Naive thymus-derived CD4-positive, alpha-beta T cell (primary cell): ENCODE results near the gene FUT7. TPM values are rescaled to one million over a fixed set of nuclear protein-coding genes. Genes with fewer than 3 reads are reported as not detected.

ENCODE experiments used
- ATAC-seq: fragments of 150-1000 bp; cut with Tn5 transposase; 2 replicates; pipeline ENCODE4 v1.10.0; 2021; ENCODE audit warnings: mild to moderate bottlenecking, moderate library complexity
- CTCF ChIA-PET: fragments of 350-600 bp; sonication (Branson Sonifier 250); formaldehyde crosslinking; loops from one replicate; lab custom pipeline; 2021; ENCODE audit warnings: antibody characterized with exemption; lab: Charles Lee
- POLR2A ChIA-PET: fragments of 350-600 bp; sonication (Branson Sonifier 250); formaldehyde crosslinking; loops from one replicate; lab custom pipeline; 2021; ENCODE audit warnings: antibody characterized with exemption, inconsistent platforms; lab: Charles Lee
- DNase-seq, 9 donors: peaks; one replicate each; pipeline versions ENCODE4 v3.0.0 to v3.0.0-alpha.2; 2020 to 2022; ENCODE audit warnings: mixed read lengths in 1 of 9
- H3K27ac ChIP-seq: one replicate; pipeline ENCODE4 v1.7.0; 2013; ENCODE audit warnings: mild to moderate bottlenecking, low read depth, low read length, moderate library complexity
- H3K27me3 ChIP-seq, 2 donors: one replicate each; pipeline ENCODE4 v1.7.0; 2013; ENCODE audit warnings: low read length in 2 of 2, mild to moderate bottlenecking in 2 of 2, moderate library complexity in 2 of 2; ENCODE audit not compliant: control insufficient read depth in 2 of 2, insufficient read depth in 2 of 2
- H3K36me3 ChIP-seq, 3 experiments: 1 replicate in 2 of 3; 2 replicates in 1 of 3; pipeline ENCODE4 v1.7.0; 2013; ENCODE audit warnings: low read length in 3 of 3, mild to moderate bottlenecking in 3 of 3, moderate library complexity in 1 of 3; ENCODE audit not compliant: insufficient read depth in 3 of 3, control insufficient read depth in 2 of 3
- H3K4me1 ChIP-seq, 2 donors: one replicate each; pipeline ENCODE4 v1.7.0; 2013; ENCODE audit warnings: low read length in 2 of 2, mild to moderate bottlenecking in 2 of 2, moderate library complexity in 1 of 2; ENCODE audit not compliant: control insufficient read depth in 2 of 2, insufficient read depth in 2 of 2
- H3K4me3 ChIP-seq: 2 replicates; pipeline ENCODE4 v1.7.0; 2013; ENCODE audit warnings: mild to moderate bottlenecking, low read length
- H3K9me3 ChIP-seq, 3 experiments: 1 replicate in 2 of 3; 2 replicates in 1 of 3; pipeline ENCODE4 v1.7.0; 2013; ENCODE audit warnings: low read length in 3 of 3; ENCODE audit not compliant: control insufficient read depth in 2 of 3
- H3K27ac Mint-ChIP-seq, 9 donors: one replicate each; pipeline ENCODE4 v1.8.0; 2020 to 2022; ENCODE audit warnings: mixed read lengths in 9 of 9, mild to moderate bottlenecking in 8 of 9, moderate library complexity in 5 of 9, inconsistent platforms in 2 of 9
- H3K27me3 Mint-ChIP-seq, 5 donors: one replicate each; pipeline ENCODE4 v1.8.0; 2021 to 2022; ENCODE audit warnings: mixed read lengths in 5 of 5, mild to moderate bottlenecking in 1 of 5
- H3K36me3 Mint-ChIP-seq, 5 donors: one replicate each; pipeline ENCODE4 v1.8.0; 2020 to 2022; ENCODE audit warnings: mixed read lengths in 5 of 5, mild to moderate bottlenecking in 3 of 5, inconsistent platforms in 1 of 5
- H3K4me1 Mint-ChIP-seq, 7 donors: one replicate each; pipeline ENCODE4 v1.8.0; 2020 to 2022; ENCODE audit warnings: mixed read lengths in 7 of 7, mild to moderate bottlenecking in 3 of 7, inconsistent platforms in 1 of 7
- H3K4me3 Mint-ChIP-seq, 10 donors: one replicate each; pipeline ENCODE4 v1.8.0; 2020 to 2022; ENCODE audit warnings: mild to moderate bottlenecking in 10 of 10, mixed read lengths in 10 of 10, moderate library complexity in 6 of 10, inconsistent platforms in 2 of 10
- H3K9me3 Mint-ChIP-seq, 11 donors: one replicate each; pipeline ENCODE4 v1.8.0; 2020 to 2022; ENCODE audit warnings: mixed read lengths in 11 of 11, mild to moderate bottlenecking in 4 of 11, inconsistent platforms in 1 of 11, moderate library complexity in 1 of 11
- intact Hi-C, 2 donors: fragments of 100-400 bp; cut with micrococcal nuclease; formaldehyde crosslinking; loops; one replicate each; pipeline ENCODE4 v1.15.1; 2023
- polyA plus RNA-seq, 2 donors: library from polyadenylated mRNA; unstranded; fragments of 300-500 nt; fragmentation: Illumina TruSeq; gene quantifications; one replicate each; pipeline ENCODE4 v1.2.3, GENCODE V29; 2021
- total RNA-seq, 6 experiments: library from RNA in 5 of 6; stranded (reverse) in 5 of 6; gene quantifications; 1 replicate in 5 of 6; 2 replicates in 1 of 6; pipeline ENCODE4 v1.2.3 and lab custom pipeline; 2021 to 2026

Gene FUT7
- total and polyA plus RNA-seq, 7 experiments from 2014 or later, result 0.06 to 4.6 (median 0.32) TPM; not detected in 1

GRCh38 chr9:136983167-136983566 lies 48.7 kb downstream of the FUT7 start:
- H3K4me1 ChIP-seq, result no peaks in the 10 kb centered on the region
- H3K36me3 Mint-ChIP-seq, result peaks cover 0 to 5% (median 3%) of the 10 kb centered on the region in 5 donors
- POLR2A ChIA-PET, result no interaction called here
- H3K4me1 Mint-ChIP-seq, result peaks cover 0 to 6% (median 5%) of the 10 kb centered on the region in 7 donors
- DNase-seq (no peak), ATAC-seq (no peak)
- H3K36me3 ChIP-seq, result no peaks in the 10 kb centered on the region
- CTCF ChIA-PET, result no interaction called here
- H3K27me3 ChIP-seq, result peaks cover 0 to 6% of the 10 kb centered on the region in 2 donors
- H3K4me3 Mint-ChIP-seq, result no peak overlapping the region
- intact Hi-C loops, result no loop called here
- no peak overlapping the region for H3K27ac Mint-ChIP-seq
- no peaks in the 10 kb centered on the region for H3K9me3 Mint-ChIP-seq
- H3K27ac ChIP-seq, result no peak overlapping the region
- no peaks in the 10 kb centered on the region for H3K9me3 ChIP-seq
- no peak overlapping the region for H3K4me3 ChIP-seq
- H3K27me3 Mint-ChIP-seq, result peaks cover 17 to 37% (median 20%) of the 10 kb centered on the region in 5 donors

- no peak within 1 kb of the TSS for H3K27ac ChIP-seq
- intact Hi-C loops, result no loop called here
- POLR2A ChIA-PET, result no interaction called here
- no peaks in the 10 kb centered on the region for H3K9me3 Mint-ChIP-seq
- H3K27ac Mint-ChIP-seq, result no peak within 1 kb of the TSS
- H3K4me1 Mint-ChIP-seq, result peaks cover 0 to 6% (median 5%) of the 10 kb centered on the region in 7 donors
- H3K4me3 Mint-ChIP-seq, result peak within 1 kb of the TSS in 3 of 10 donors; percentile 1 to 36 (median 33)
- H3K4me1 ChIP-seq, result no peaks in the 10 kb centered on the region
- H3K36me3 ChIP-seq, result no peaks in the 10 kb centered on the region
- peaks cover 0 to 5% (median 3%) of the 10 kb centered on the region in 5 donors for H3K36me3 Mint-ChIP-seq
- DNase-seq, result no peak
- H3K4me3 ChIP-seq, result no peak within 1 kb of the TSS
- CTCF ChIA-PET, result no interaction called here
- no peak for ATAC-seq
- peaks cover 12 to 30% (median 15%) of the 10 kb centered on the region in 5 donors for H3K27me3 Mint-ChIP-seq
- no peaks in the 10 kb centered on the region for H3K9me3 ChIP-seq
- peaks cover 0 to 6% of the 10 kb centered on the region in 2 donors for H3K27me3 ChIP-seq
These were observed 49.4 kb downstream of the FUT7 start, which contains the start of gene LCNL1 for GRCh38 chr9:136982232-136983051. LCNL1 (plus strand) TSS chr9:136982993; CDS start chr9:136983587, 594 bp downstream.

GRCh38 chr9:136981588-136982231 lies 50.2 kb downstream of the FUT7 start:
- no peak overlapping the region for H3K27ac Mint-ChIP-seq
- no peak overlapping the region for H3K4me3 Mint-ChIP-seq
- ATAC-seq (no peak), DNase-seq (no peak)
- peaks cover 0 to 5% (median 3%) of the 10 kb centered on the region in 5 donors for H3K36me3 Mint-ChIP-seq
- intact Hi-C loops, result no loop called here
- ChIA-PET POLR2A (no interaction called here), CTCF (interaction anchor here (1.2 kb wide), 1 partner anchor 11 kb away, joined by 3 read pairs; no protein-coding TSS in a partner anchor)
- no peaks in the 10 kb centered on the region for H3K4me1 ChIP-seq
- H3K4me3 ChIP-seq, result no peak overlapping the region
- no peaks in the 10 kb centered on the region for H3K36me3 ChIP-seq
- peaks cover 0 to 6% of the 10 kb centered on the region in 2 donors for H3K27me3 ChIP-seq
- H3K27me3 Mint-ChIP-seq, result peaks cover 11 to 26% (median 15%) of the 10 kb centered on the region in 5 donors
- no peaks in the 10 kb centered on the region for H3K9me3 ChIP-seq
- no peaks in the 10 kb centered on the region for H3K9me3 Mint-ChIP-seq
- peaks cover 0 to 6% (median 5%) of the 10 kb centered on the region in 7 donors for H3K4me1 Mint-ChIP-seq
- no peak overlapping the region for H3K27ac ChIP-seq

- Mint-ChIP-seq H3K4me1 (peaks cover 0 to 13% (median 5%) of the 10 kb centered on the region in 7 donors), H3K4me3 (no peak overlapping the region), H3K36me3 (peaks cover 0 to 5% (median 3%) of the 10 kb centered on the region in 5 donors), H3K27me3 (peaks cover 6 to 20% (median 10%) of the 10 kb centered on the region in 5 donors), H3K9me3 (no peaks in the 10 kb centered on the region), H3K27ac (peak overlapping the region in 2 of 9 donors; percentile 20 to 25)
- intact Hi-C loops, result no loop called here
- DNase-seq (no peak), ATAC-seq (no peak)
- peaks cover 0 to 6% of the 10 kb centered on the region in 2 donors for H3K27me3 ChIP-seq
- ChIA-PET CTCF (interaction anchor here (1.2 kb wide), 1 partner anchor 12 kb away, joined by 3 read pairs; no protein-coding TSS in a partner anchor), POLR2A (interaction anchor here (1.0 kb wide), 1 partner anchor 11 kb away, joined by 3 read pairs; no protein-coding TSS in a partner anchor)
- H3K9me3 ChIP-seq, result no peaks in the 10 kb centered on the region
- peaks cover 2 to 3% of the 10 kb centered on the region in 2 donors for H3K4me1 ChIP-seq
- H3K4me3 ChIP-seq, result no peak overlapping the region
- H3K27ac ChIP-seq, result no peak overlapping the region
- no peaks in the 10 kb centered on the region for H3K36me3 ChIP-seq
These were observed 51.0 kb downstream of the FUT7 start for GRCh38 chr9:136980669-136981478.

Other genes with a start within 250 kb of the FUT7 start
Only the 30 nearest of the 38 such genes appear.
- gene AJM1, start 189.6 kb downstream of the FUT7 start, total RNA-seq, result 1 to 10 TPM in 3 of 5 experiments, under 1 TPM in 2; 0.81 to 7.5 (median 1.8) TPM
- gene AJM1, start 189.6 kb downstream of the FUT7 start, polyA plus RNA-seq, result under 1 TPM in 1 of 2 donors, not detected in 1; 0.04 TPM
- gene PHPT1, start 182.7 kb downstream of the FUT7 start, total RNA-seq, result 100 to 1,000 TPM in 1 of 5 experiments, 10 to 100 TPM in 4; 17.7 to 167 (median 27.7) TPM
- 10 to 100 TPM; 57.0 to 75.7 TPM for gene PHPT1, start 182.7 kb downstream of the FUT7 start, polyA plus RNA-seq
- 10 to 100 TPM in 1 of 5 experiments, 1 to 10 TPM in 4; 3.7 to 27.7 (median 6.1) TPM for gene MAMDC4, start 179.7 kb downstream of the FUT7 start, total RNA-seq
- under 1 TPM in 1 of 2 donors, not detected in 1; 0.22 TPM for gene MAMDC4, start 179.7 kb downstream of the FUT7 start, polyA plus RNA-seq
- 100 to 1,000 TPM; 224 to 369 (median 283) TPM for gene EDF1, start 165.8 kb downstream of the FUT7 start, total RNA-seq
- gene EDF1, start 165.8 kb downstream of the FUT7 start, polyA plus RNA-seq, result 100 to 1,000 TPM; 337 to 404 TPM
- gene TRAF2, start 145.6 kb downstream of the FUT7 start, total RNA-seq, result 10 to 100 TPM; 14.6 to 72.8 (median 29.6) TPM
- gene TRAF2, start 145.6 kb downstream of the FUT7 start, polyA plus RNA-seq, result 10 to 100 TPM; 11.9 to 29.1 TPM
- gene FBXW5, start 87.3 kb downstream of the FUT7 start, total RNA-seq, result 100 to 1,000 TPM in 1 of 5 experiments, 10 to 100 TPM in 4; 54.3 to 105 (median 94.5) TPM
- gene FBXW5, start 87.3 kb downstream of the FUT7 start, polyA plus RNA-seq, result 100 to 1,000 TPM in 1 of 2 donors, 10 to 100 TPM in 1; 59.1 to 113 TPM
- 1 to 10 TPM in 3 of 5 experiments, under 1 TPM in 2; 0.77 to 3.6 (median 1.4) TPM for gene C8G, start 86.8 kb downstream of the FUT7 start, total RNA-seq
- gene C8G, start 86.8 kb downstream of the FUT7 start, polyA plus RNA-seq, result not detected
- 1 to 10 TPM in 4 of 5 experiments, under 1 TPM in 1; 0.89 to 4.9 (median 2.6) TPM for gene LCN12, start 79.8 kb downstream of the FUT7 start, total RNA-seq
- not detected for gene LCN12, start 79.8 kb downstream of the FUT7 start, polyA plus RNA-seq
- gene PTGDS, start 54.6 kb downstream of the FUT7 start, total RNA-seq, result 10 to 100 TPM in 1 of 5 experiments, 1 to 10 TPM in 3, under 1 TPM in 1; 0.97 to 68.7 (median 4.3) TPM
- gene PTGDS, start 54.6 kb downstream of the FUT7 start, polyA plus RNA-seq, result not detected
- 1 to 10 TPM in 1 of 5 experiments, under 1 TPM in 2, not detected in 2; 0.12 to 1.9 (median 0.13) TPM for gene LCNL1, start 49.1 kb downstream of the FUT7 start, total RNA-seq
- not detected for gene LCNL1, start 49.1 kb downstream of the FUT7 start, polyA plus RNA-seq
- gene PAXX, start 39.7 kb downstream of the FUT7 start, total RNA-seq, result 10 to 100 TPM; 54.8 to 78.2 (median 68.0) TPM
- gene PAXX, start 39.7 kb downstream of the FUT7 start, polyA plus RNA-seq, result 10 to 100 TPM; 49.3 to 59.1 TPM
- 10 to 100 TPM in 1 of 5 experiments, 1 to 10 TPM in 1, under 1 TPM in 2, not detected in 1; 0.46 to 13.0 (median 1.4) TPM for gene CLIC3, start 35.5 kb downstream of the FUT7 start, total RNA-seq
- gene CLIC3, start 35.5 kb downstream of the FUT7 start, polyA plus RNA-seq, result under 1 TPM; 0.31 to 0.77 TPM
- gene ABCA2, start 3.9 kb downstream of the FUT7 start, total RNA-seq, result 100 to 1,000 TPM in 1 of 5 experiments, 10 to 100 TPM in 4; 18.4 to 112 (median 26.7) TPM
- gene ABCA2, start 3.9 kb downstream of the FUT7 start, polyA plus RNA-seq, result 1 to 10 TPM; 1.8 to 2.5 TPM
- 10 to 100 TPM in 2 of 5 experiments, 1 to 10 TPM in 3; 2.3 to 37.5 (median 7.4) TPM for gene NPDC1, start 14.1 kb upstream of the FUT7 start, total RNA-seq
- gene NPDC1, start 14.1 kb upstream of the FUT7 start, polyA plus RNA-seq, result 1 to 10 TPM in 1 of 2 donors, under 1 TPM in 1; 0.36 to 1.2 TPM
- not detected for gene ENTPD2, start 22.0 kb upstream of the FUT7 start, total RNA-seq
- gene ENTPD2, start 22.0 kb upstream of the FUT7 start, polyA plus RNA-seq, result not detected
- 10 to 100 TPM in 1 of 5 experiments, 1 to 10 TPM in 1, under 1 TPM in 3; 0.16 to 22.1 (median 0.74) TPM for gene SAPCD2, start 38.5 kb upstream of the FUT7 start, total RNA-seq
- under 1 TPM in 1 of 2 donors, not detected in 1; 0.18 TPM for gene SAPCD2, start 38.5 kb upstream of the FUT7 start, polyA plus RNA-seq
- gene UAP1L1, start 45.4 kb upstream of the FUT7 start, total RNA-seq, result 10 to 100 TPM; 11.6 to 27.6 (median 15.2) TPM
- gene UAP1L1, start 45.4 kb upstream of the FUT7 start, polyA plus RNA-seq, result 1 to 10 TPM in 1 of 2 donors, under 1 TPM in 1; 0.71 to 1.4 TPM
- 10 to 100 TPM; 57.3 to 74.2 (median 70.2) TPM for gene MAN1B1, start 54.9 kb upstream of the FUT7 start, total RNA-seq
- 10 to 100 TPM; 36.0 to 51.2 TPM for gene MAN1B1, start 54.9 kb upstream of the FUT7 start, polyA plus RNA-seq
- 100 to 1,000 TPM; 235 to 328 (median 298) TPM for gene DPP7, start 82.6 kb upstream of the FUT7 start, total RNA-seq
- 100 to 1,000 TPM in 1 of 2 donors, 10 to 100 TPM in 1; 86.9 to 120 TPM for gene DPP7, start 82.6 kb upstream of the FUT7 start, polyA plus RNA-seq
- gene GRIN1, start 107.1 kb upstream of the FUT7 start, total RNA-seq, result not detected
- not detected for gene GRIN1, start 107.1 kb upstream of the FUT7 start, polyA plus RNA-seq
- gene LRRC26, start 138.0 kb upstream of the FUT7 start, total RNA-seq, result under 1 TPM in 1 of 5 experiments, not detected in 4; 0.42 TPM
- gene LRRC26, start 138.0 kb upstream of the FUT7 start, polyA plus RNA-seq, result not detected
- gene TMEM210, start 140.0 kb upstream of the FUT7 start, total RNA-seq, result not detected
- not detected for gene TMEM210, start 140.0 kb upstream of the FUT7 start, polyA plus RNA-seq
- 100 to 1,000 TPM in 4 of 5 experiments, 10 to 100 TPM in 1; 77.3 to 147 (median 134) TPM for gene ANAPC2, start 156.5 kb upstream of the FUT7 start, total RNA-seq
- gene ANAPC2, start 156.5 kb upstream of the FUT7 start, polyA plus RNA-seq, result 1 to 10 TPM; 7.4 to 7.8 TPM
- gene SSNA1, start 156.6 kb upstream of the FUT7 start, total RNA-seq, result 10 to 100 TPM; 37.9 to 75.6 (median 46.8) TPM
- 100 to 1,000 TPM; 106 to 133 TPM for gene SSNA1, start 156.6 kb upstream of the FUT7 start, polyA plus RNA-seq
- gene TPRN, start 168.7 kb upstream of the FUT7 start, total RNA-seq, result 10 to 100 TPM in 1 of 5 experiments, 1 to 10 TPM in 4; 7.1 to 13.5 (median 8.5) TPM
- gene TPRN, start 168.7 kb upstream of the FUT7 start, polyA plus RNA-seq, result under 1 TPM; 0.35 to 0.54 TPM
- gene TMEM203, start 173.6 kb upstream of the FUT7 start, total RNA-seq, result 10 to 100 TPM; 22.6 to 43.2 (median 34.7) TPM
- gene TMEM203, start 173.6 kb upstream of the FUT7 start, polyA plus RNA-seq, result 100 to 1,000 TPM; 156 to 172 TPM
- gene NDOR1, start 173.6 kb upstream of the FUT7 start, total RNA-seq, result 10 to 100 TPM; 32.2 to 42.0 (median 34.0) TPM
- gene NDOR1, start 173.6 kb upstream of the FUT7 start, polyA plus RNA-seq, result 10 to 100 TPM in 1 of 2 donors, 1 to 10 TPM in 1; 4.5 to 10.3 TPM
- 1 to 10 TPM in 4 of 5 experiments, under 1 TPM in 1; 0.85 to 4.3 (median 1.2) TPM for gene RNF208, start 190.2 kb upstream of the FUT7 start, total RNA-seq
- not detected for gene RNF208, start 190.2 kb upstream of the FUT7 start, polyA plus RNA-seq
- gene CYSRT1, start 193.1 kb upstream of the FUT7 start, total RNA-seq, result under 1 TPM in 3 of 5 experiments, not detected in 2; 0.45 to 0.63 (median 0.46) TPM
- under 1 TPM in 1 of 2 donors, not detected in 1; 0.52 TPM for gene CYSRT1, start 193.1 kb upstream of the FUT7 start, polyA plus RNA-seq
- under 1 TPM in 1 of 5 experiments, not detected in 4; 0.12 TPM for gene RNF224, start 195.4 kb upstream of the FUT7 start, total RNA-seq
- gene RNF224, start 195.4 kb upstream of the FUT7 start, polyA plus RNA-seq, result not detected